GM21737 (cell line): ENCODE results near the gene ZNF780B.

ENCODE experiments used
- ATAC-seq: cut with Tn5 transposase; IDR thresholded peaks from one replicate; pipeline ENCODE4 v1.9.1; 2021; ENCODE audit warnings: mild to moderate bottlenecking, moderate library complexity; ENCODE audit not compliant: unreplicated experiment

ZNF780B gene

DNA sequence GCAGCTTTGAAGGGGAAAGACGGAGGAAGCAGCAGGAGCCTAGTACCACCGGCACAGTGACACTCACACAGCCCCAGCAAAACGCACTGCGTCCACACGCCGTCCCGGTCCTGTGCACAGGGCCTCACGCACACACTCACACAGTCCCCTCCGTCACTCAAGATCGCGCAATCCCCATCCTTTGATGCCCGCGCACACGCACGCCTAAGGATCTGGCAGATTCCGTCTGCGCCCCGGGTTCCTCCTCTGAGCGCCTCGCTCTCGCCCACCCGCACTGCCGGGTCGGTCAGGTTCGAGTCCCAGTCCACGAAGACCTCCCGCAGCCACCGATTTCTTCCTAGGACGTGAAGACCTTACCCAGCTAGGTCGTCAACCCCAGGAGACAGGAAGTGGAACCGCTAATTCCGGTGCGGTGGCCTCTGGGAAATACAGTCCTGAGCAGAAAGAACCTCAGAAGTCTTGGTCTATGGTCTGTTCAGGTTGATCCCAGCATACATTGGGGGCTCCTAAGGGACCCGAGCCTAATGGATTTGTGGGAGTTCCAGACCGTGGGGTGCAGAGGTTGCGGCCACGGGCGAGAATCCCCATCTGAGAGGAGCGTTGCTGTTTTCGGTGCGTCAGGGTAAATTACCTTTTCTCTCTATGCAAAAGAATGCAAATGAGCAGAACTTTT, at the start of gene ZNF780B:
TSS of gene ZNF780B (minus strand) at position 400 of the 673 bp plus-strand sequence. CDS start 5,899 bp downstream, outside the sequence.
- ATAC-seq: peak; percentile 72

GRCh38 chr19:40104754-40105153, 48.7 kb upstream of the ZNF780B start:
- ATAC-seq: no peak

DNA sequence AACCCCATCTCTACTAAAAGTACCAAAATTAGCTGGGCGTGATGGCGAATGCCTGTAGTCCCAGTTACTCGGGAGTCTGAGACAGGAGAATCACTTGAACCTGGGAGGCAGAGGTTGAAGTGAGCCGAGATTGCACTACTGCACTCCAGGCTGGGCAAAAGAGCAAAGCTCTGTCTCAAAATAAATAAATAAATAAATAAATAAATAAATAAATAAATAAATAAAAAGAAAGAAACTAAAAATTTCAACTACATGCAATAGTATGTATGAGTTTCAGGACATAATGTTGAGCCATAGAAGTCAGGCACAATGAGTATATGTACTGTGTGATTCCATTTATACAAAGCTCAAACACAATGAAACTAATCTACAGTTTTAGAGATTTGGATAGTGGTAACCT, 47.6 kb upstream of the ZNF780B start:
- no peak for ATAC-seq

DNA sequence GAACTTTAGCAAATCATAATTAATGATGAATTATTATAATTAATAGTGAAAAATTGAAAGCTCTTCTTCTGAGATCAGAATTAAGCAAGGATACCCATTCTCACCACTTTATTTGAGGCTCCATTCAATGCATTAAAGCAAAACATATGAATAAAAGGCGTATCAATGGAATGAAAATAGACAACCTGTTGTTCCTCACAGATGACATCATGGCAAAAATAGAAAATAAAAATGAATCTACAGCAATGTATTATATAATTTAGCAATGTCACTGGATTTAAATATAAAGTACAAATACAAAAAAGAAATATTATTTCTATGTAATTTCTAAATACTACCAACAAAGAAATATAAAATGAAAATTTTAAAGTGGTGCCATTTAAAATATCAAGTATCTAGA, 45.8 kb upstream of the ZNF780B start:
- ATAC-seq: no peak

- ATAC-seq: no peak
These were observed 37.4 kb upstream of the ZNF780B start for GRCh38 chr19:40093416-40093815.

DNA sequence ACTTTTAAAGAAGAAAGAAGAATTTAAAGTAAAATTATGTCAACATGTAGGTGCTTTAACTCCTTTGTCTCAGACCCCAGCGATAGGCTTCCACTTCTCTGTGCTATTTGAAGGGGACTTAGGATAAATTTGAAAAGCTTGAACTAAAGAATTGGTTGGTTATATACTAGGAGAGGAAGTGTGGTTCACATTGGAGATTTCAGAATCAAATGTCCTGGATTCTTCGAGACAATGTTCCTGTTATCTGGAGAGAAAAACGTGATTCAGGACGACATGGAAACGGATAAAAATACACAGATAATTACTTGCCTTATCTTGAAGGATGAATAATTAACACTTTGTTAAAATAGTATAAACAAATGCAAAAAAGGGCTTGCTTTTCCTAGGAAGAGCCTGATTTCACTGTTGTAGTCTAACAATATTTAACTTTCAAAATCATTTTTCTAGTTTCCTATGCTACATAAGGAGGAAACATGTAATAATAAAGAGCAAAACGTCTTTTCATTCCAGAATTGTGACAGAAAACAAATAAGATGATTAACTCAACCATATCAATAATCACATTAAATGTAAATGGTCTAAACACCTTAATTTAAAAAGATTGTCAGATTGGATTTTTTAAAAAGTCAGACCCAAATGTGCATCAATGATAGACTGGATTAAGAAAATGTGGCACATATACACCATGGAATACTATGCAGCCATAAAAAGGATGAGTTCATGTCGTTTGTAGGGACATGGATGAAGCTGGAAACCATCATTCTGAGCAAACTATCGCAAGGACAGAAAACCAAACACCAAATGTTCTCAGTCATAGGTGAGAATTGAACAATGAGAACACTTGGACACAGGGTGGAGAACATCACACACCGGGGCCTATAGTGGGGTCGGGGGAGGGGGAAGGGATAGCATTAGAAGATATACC, 35.4 kb upstream of the ZNF780B start:
- ATAC-seq: no peak

GRCh38 chr19:40090241-40091204, 34.5 kb upstream of the ZNF780B start, which contains the start of gene ZNF780A:
Gene ZNF780A (minus strand): TSS chr19:40090943. CDS start chr19:40084753, 6,190 bp downstream.
- ATAC-seq: peak; percentile 83

DNA sequence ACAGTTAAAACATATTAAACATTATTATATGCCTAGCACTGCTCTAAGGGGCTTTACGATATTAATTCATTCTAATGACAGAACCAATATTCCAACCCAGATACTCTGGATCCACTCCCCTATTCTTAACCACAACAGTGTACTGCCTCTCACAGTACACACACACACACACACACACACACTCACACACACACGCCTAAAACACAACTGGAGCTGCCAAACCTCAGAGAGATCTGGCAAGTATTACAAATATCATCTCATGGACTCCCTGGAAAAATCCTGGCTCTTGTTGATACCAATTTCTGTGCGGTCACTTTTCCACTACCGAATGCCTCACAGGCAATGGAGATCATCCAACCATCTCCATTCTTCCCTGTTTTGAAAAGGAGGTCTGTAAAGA, 33.4 kb upstream of the ZNF780B start:
- ATAC-seq: no peak

- ATAC-seq: no peak
These were observed 32.4 kb upstream of the ZNF780B start for GRCh38 chr19:40088299-40089047.

DNA sequence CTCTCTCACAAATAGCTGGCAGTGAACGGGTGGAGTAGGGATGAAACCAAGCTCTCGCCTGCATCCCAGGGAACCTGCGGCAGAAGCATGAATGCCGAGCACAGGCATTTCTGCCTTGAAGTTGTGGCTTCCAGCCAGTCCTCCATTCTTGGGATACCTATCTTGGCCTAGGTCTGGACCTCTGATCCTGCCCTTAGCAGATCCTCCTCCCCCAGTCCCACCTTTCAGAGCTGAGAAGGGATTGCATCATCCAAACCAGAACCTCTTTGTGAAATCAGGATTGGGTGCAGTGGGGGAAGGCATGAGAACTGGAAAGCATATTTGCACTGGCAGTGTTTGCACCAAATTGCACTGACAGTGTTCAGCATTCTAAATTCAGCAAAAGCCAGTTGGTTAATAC, 28.9 kb upstream of the ZNF780B start:
- no peak for ATAC-seq

DNA sequence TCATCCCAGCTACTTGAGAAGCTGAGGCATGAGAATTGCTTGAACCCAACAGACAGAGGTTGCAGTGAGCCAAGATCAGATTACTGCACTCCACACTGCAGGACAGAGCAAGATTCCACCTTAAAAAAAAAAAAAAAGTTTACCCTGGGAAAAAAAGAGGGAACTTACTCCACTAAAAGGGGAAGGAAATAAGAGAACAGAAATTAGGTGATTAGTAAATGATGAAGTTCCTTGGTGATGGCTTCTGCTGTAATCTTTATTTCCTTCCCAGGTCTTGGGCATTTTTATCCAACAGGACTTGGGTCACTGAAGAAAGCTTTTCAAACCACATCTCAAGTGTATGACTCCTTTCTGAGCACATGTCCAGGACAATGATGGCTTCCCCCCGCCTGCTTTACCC, 25.4 kb upstream of the ZNF780B start:
- ATAC-seq: no peak

GRCh38 chr19:40080289-40080688, 24.3 kb upstream of the ZNF780B start:
- no peak for ATAC-seq

DNA sequence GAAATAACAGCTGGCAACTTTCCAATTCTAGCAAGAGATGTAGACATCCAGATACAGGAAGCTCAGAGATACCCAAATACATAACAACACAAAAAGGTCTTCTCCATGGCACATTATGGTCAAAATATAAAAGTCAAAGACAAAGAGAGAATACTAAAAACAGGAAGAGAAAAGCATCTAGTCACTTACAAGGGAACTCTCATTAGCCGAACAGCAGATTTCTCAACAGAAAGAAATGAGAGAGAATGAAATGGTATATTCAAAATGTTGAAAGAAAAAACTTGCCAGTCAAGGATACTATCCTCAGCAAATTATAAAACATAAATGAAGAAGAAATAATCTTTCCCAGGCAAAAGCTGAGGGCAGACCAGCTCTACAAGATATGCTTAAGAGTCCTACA, 22.3 kb upstream of the ZNF780B start:
- ATAC-seq: no peak

GRCh38 chr19:40070058-40070457, 14.0 kb upstream of the ZNF780B start:
- no peak for ATAC-seq

- no peak for ATAC-seq
These were observed 3.6 kb upstream of the ZNF780B start for GRCh38 chr19:40059624-40060023.

DNA sequence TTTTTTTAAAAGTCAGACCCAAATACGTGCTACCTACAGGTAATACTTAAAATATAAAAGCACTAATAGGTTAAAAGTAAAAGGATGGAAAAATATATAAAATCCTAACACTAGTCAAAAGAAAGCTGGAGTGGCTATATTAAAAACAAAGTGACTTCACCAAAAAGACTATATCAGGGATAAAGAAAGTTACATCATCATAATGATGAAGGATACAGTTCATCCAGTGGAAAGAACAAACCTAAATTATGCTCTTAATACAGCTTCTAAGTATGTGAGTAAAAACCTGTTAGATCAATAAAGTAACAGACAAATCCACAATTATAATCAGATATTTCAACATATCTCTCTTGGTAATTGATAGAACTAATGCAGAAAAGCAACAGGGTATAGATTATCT, 1.1 kb upstream of the ZNF780B start:
- no peak for ATAC-seq

GRCh38 chr19:40056505-40056904, 474 bp upstream of the ZNF780B start:
- ATAC-seq: no peak

DNA sequence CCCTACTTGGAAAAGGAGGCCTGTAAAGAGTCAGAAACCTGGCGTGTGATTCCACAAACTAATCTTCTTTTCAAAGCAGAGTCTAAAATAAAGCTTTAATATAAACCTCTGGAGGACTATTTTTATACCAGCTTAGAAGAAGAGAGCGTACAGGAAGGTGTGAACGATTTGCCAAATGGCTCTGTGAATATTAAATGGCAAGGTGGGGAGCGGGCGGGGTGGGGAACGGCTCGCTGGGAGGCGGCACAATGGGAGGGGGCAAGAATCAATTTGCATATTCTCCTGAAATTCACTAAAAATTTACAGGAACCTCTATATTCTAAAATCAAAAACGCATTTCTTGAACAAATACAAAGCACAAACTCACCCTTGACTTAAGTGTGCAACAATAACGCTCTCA, 982 bp downstream of the ZNF780B start:
- ATAC-seq: no peak

DNA sequence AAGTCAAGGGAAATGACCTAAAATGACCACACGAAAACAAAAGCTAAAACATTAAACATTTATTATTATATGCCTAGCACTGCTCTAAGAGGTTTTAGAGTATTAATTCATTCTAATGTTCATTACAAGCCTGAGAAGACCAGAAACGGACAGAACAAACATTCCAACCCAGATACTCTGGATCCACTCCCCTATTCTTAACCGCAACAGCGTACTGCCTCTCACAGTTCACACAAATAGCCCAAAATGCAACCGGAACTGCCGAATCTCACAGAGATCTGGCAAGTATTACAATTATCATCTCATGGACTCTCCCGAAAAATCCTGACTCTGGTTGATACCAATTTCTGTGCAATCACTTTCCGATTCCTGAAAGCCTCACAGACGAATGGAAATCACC, 1.4 kb downstream of the ZNF780B start:
- no peak for ATAC-seq

DNA sequence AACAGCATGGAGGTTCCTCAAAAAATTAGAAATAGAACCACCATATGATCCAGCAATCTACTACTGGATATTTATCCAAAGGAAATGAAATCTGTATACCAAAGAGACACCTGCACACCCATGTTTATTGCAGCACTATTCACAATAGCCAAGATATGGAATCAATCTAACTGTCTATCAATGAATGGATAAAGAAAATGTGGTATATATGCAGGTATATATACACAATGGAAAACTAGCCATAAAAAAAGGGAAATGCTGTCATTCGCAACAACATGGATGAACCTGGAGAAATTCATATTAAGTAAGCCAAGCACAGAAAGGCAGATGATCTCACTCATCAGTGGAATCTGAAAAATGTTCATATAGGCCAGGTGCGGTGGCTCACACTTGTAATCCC, 2.5 kb downstream of the ZNF780B start:
- no peak for ATAC-seq
